OCI-LY1 (cell line): Measurements from ENCODE around the gene HEPACAM.

Experiments used
- H2AFZ ChIP-seq: fragments of 200-600 bp; sonication (generic), shearing (Covaris generic); 2 replicates; pipeline ENCODE4 v1.6.0; 2014; ENCODE audit warnings: antibody characterized with exemption, mild to moderate bottlenecking, low read length
- H3F3A ChIP-seq: fragments of 200-600 bp; sonication (generic), shearing (Covaris generic); 2 replicates; pipeline ENCODE4 v1.6.0; 2014; ENCODE audit warnings: mild to moderate bottlenecking, antibody characterized with exemption, low read length, moderate library complexity; ENCODE audit not compliant: insufficient read depth
- H3K27ac ChIP-seq: fragments of 200-600 bp; sonication (generic); 2 replicates; pipeline ENCODE4 v1.5.1; 2014; ENCODE audit warnings: low read length, mixed run types, mild to moderate bottlenecking, low read depth; ENCODE audit not compliant: poor library complexity, severe bottlenecking
- H3K27me3 ChIP-seq: fragments of 200-600 bp; sonication (generic); 2 replicates; pipeline ENCODE4 v1.6.0; 2014; ENCODE audit warnings: antibody characterized with exemption, mild to moderate bottlenecking, low read length, moderate library complexity; ENCODE audit not compliant: insufficient read depth
- H3K36me3 ChIP-seq: fragments of 200-600 bp; sonication (generic); 2 replicates; pipeline ENCODE4 v1.6.1; 2014; ENCODE audit warnings: mild to moderate bottlenecking, antibody characterized with exemption, low read length, moderate library complexity, mixed read lengths; ENCODE audit not compliant: insufficient read depth
- H3K4me1 ChIP-seq: fragments of 200-600 bp; sonication (generic); 2 replicates; pipeline ENCODE4 v1.5.1; 2014; ENCODE audit warnings: mild to moderate bottlenecking, low read length, moderate library complexity; ENCODE audit not compliant: insufficient read depth, severe bottlenecking
- H3K4me2 ChIP-seq: fragments of 200-600 bp; sonication (generic), shearing (Covaris generic); 2 replicates; pipeline ENCODE4 v1.6.1; 2014; ENCODE audit warnings: low read length
- H3K4me3 ChIP-seq: fragments of 200-600 bp; sonication (generic); 2 replicates; pipeline ENCODE4 v1.5.1; 2014; ENCODE audit warnings: low read length, low read depth, mild to moderate bottlenecking, mixed read lengths; ENCODE audit not compliant: poor library complexity, severe bottlenecking
- H3K79me2 ChIP-seq: fragments of 200-600 bp; shearing (Covaris generic); 2 replicates; pipeline ENCODE4 v1.6.1; 2016; ENCODE audit warnings: mixed run types, low read length, mixed read lengths; ENCODE audit not compliant: insufficient read depth
- H3K9ac ChIP-seq: fragments of 200-600 bp; sonication (generic), shearing (Covaris generic); 2 replicates; pipeline ENCODE4 v1.6.1; 2014; ENCODE audit warnings: mild to moderate bottlenecking, low read length, mixed read lengths
- H3K9me2 ChIP-seq: fragments of 200-600 bp; sonication (generic), shearing (Covaris generic); 2 replicates; pipeline ENCODE4 v1.6.1; 2014; ENCODE audit warnings: low read depth, mild to moderate bottlenecking, low read length, mixed read lengths
- H3K9me3 ChIP-seq: fragments of 200-600 bp; shearing (Covaris generic); 2 replicates; pipeline ENCODE4 v1.6.1; 2014; ENCODE audit warnings: low read length, mixed read lengths
- H4K20me1 ChIP-seq: fragments of 200-600 bp; sonication (generic), shearing (Covaris generic); 2 replicates; pipeline ENCODE4 v1.6.0; 2016; ENCODE audit warnings: mild to moderate bottlenecking, low read length; ENCODE audit not compliant: insufficient read depth
- CTCF ChIP-seq: fragments of 200-600 bp; sonication (generic), shearing (Covaris generic); IDR thresholded peaks from 2 replicates; pipeline ENCODE4 v1.5.1; 2017; ENCODE audit warnings: mild to moderate bottlenecking, antibody characterized with exemption, low read length, moderate library complexity, mixed read lengths
- EZH2 ChIP-seq: fragments of 200-600 bp; sonication (generic), shearing (Covaris generic); IDR thresholded peaks from 2 replicates; pipeline ENCODE4 v1.8.0; 2017; ENCODE audit warnings: borderline replicate concordance, mixed run types, mild to moderate bottlenecking, antibody characterized with exemption, low read length, moderate library complexity, mixed read lengths

Gene HEPACAM

GRCh38 chr11:124878759-124879492 lies 56.9 kb downstream of the HEPACAM start:
- Histone ChIP-seq H3K9ac (no peak overlapping the region), H3K36me3 (no peaks in the 10 kb centered on the region), H3K9me2 (no peaks in the 10 kb centered on the region), H3K27ac (no peak overlapping the region), H3K27me3 (no peaks in the 10 kb centered on the region; the same call in 1 of the 2 replicates), H3K79me2 (no peaks in the 10 kb centered on the region), H3K9me3 (no peaks in the 10 kb centered on the region), H4K20me1 (no peaks in the 10 kb centered on the region), H3F3A (no peaks in the 10 kb centered on the region), H3K4me2 (no peak overlapping the region), H3K4me1 (peaks cover 4% of the 10 kb centered on the region), H3K4me3 (no peak overlapping the region), H2AFZ (no peak overlapping the region)
- no peak for TF ChIP-seq CTCF
- TF ChIP-seq EZH2, result no peak

- Histone ChIP-seq H4K20me1 (no peaks in the 10 kb centered on the region), H3K36me3 (no peaks in the 10 kb centered on the region), H2AFZ (no peak overlapping the region), H3K27ac (no peak overlapping the region), H3K27me3 (no peaks in the 10 kb centered on the region; the same call in 1 of the 2 replicates), H3K79me2 (no peaks in the 10 kb centered on the region), H3K4me1 (peaks cover 4% of the 10 kb centered on the region), H3K9me3 (no peaks in the 10 kb centered on the region), H3K9ac (no peak overlapping the region), H3K4me2 (no peak overlapping the region), H3F3A (no peaks in the 10 kb centered on the region), H3K4me3 (no peak overlapping the region), H3K9me2 (no peaks in the 10 kb centered on the region)
- TF ChIP-seq CTCF (no peak), EZH2 (no peak)
Measured at GRCh38 chr11:124877910-124878758, 57.7 kb downstream of the HEPACAM start.

GRCh38 chr11:124877631-124877909 lies 58.3 kb downstream of the HEPACAM start:
- Histone ChIP-seq H3K4me2 (no peak overlapping the region), H3K4me1 (peaks cover 4% of the 10 kb centered on the region), H3K9ac (no peak overlapping the region), H3K27ac (no peak overlapping the region), H3K36me3 (no peaks in the 10 kb centered on the region), H2AFZ (no peak overlapping the region), H3K79me2 (no peaks in the 10 kb centered on the region), H3K9me3 (no peaks in the 10 kb centered on the region), H3F3A (no peaks in the 10 kb centered on the region), H4K20me1 (no peaks in the 10 kb centered on the region), H3K9me2 (no peaks in the 10 kb centered on the region), H3K27me3 (no peaks in the 10 kb centered on the region; the same call in 1 of the 2 replicates), H3K4me3 (no peak overlapping the region)
- TF ChIP-seq EZH2 (no peak), CTCF (no peak)
